Measurements from ENCODE around the gene SVBP.

SVBP gene

DNA sequence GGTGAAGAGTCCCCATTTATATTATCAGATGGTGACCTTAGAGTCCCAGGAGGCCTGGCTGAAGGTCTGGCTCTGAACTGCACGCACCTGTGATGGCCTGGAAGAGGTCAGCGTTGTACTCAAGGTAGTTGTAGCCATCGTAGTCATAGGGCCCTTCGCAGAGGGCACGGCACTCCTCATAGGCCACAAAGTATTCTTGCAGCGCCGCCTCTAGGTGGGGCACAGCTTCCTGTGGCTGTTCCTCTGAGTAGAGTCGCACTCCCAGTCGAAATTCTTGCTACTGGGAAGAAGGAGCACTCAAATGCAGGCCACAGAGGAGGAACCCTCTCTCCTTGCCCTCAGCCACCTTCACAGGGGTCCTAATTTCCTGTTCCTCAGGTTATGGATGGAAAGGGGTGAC, 58.1 kb downstream of the SVBP start:
- DNase-seq, result no peak

GRCh38 chr1:42758641-42759040, 58.6 kb downstream of the SVBP start:
- DNase-seq, result no peak

DNA sequence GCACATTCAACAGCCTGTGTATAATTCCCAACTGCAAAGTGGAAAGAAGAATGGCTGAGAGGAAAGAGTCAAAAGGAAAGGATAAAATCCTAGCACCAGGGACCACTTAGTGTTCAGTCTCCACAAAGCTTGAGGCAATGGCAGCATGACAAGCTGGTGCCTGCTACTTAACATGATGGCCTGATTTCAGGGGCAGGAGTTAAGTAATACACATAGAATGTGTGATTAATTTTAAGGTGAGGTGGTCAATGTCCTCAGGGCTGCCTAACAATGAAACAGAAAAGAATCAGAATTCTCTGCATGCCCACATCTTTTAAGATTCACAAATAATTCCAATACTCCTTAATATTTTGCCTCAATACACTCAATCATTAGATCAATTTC, 59.3 kb downstream of the SVBP start:
- no peak for DNase-seq
